ENCODE measurements around the gene GPC6.

GRCh38 chr13:93946994-93947393 lies 720.4 kb downstream of the GPC6 start:
- TF ChIP-seq MYNN (IDR thresholded peaks at IDR 0.05) (no peak), MYNN (CRISPR knock-in tag; IDR thresholded peaks at IDR 0.05) (no peak), PHF21A (IDR thresholded peaks at IDR 0.05; ENCODE audit: borderline replicate concordance, low read depth) (no peak), USF2 (CRISPR knock-in tag; IDR thresholded peaks at IDR 0.05) (no peak), POLR3A (IDR thresholded peaks at IDR 0.05; ENCODE audit: borderline replicate concordance, extremely low read depth, insufficient read depth, insufficient read length) (no peak), HOMEZ (CRISPR knock-in tag; IDR thresholded peaks at IDR 0.05) (no peak)
